ENCODE measurements around the gene UNCX. TPM values are rescaled to one million over a fixed set of nuclear protein-coding genes. Genes with fewer than 3 reads are reported as not detected.
"Not testable (repeated sequence)": the region's sequence is repeated elsewhere in the genome, so short reads cannot be mapped to it uniquely, and the experiment has no call there.

Gene UNCX
- polyA plus RNA-seq, 3 donors = 7.5 to 15.0 (median 13.5) TPM

GRCh38 chr7:1210321-1210978, 22.2 kb upstream of the UNCX start:
- DNase-seq = no peak

- no peak for DNase-seq
Observed at GRCh38 chr7:1210979-1211608, 21.6 kb upstream of the UNCX start.

GRCh38 chr7:1211611-1212010, 21.1 kb upstream of the UNCX start:
- DNase-seq = no peak

- DNase-seq = not testable (repeated sequence)
Observed at GRCh38 chr7:1212025-1212424, 20.6 kb upstream of the UNCX start.

GRCh38 chr7:1214516-1214915, 18.2 kb upstream of the UNCX start:
- DNase-seq = no peak

GRCh38 chr7:1218541-1219165, 14.0 kb upstream of the UNCX start:
- no peak for DNase-seq

- DNase-seq = no peak
Observed at GRCh38 chr7:1219498-1219897, 13.2 kb upstream of the UNCX start.

GRCh38 chr7:1220000-1220726, 12.5 kb upstream of the UNCX start:
- DNase-seq = no peak

- no peak for DNase-seq
Observed at GRCh38 chr7:1220977-1221745, 11.5 kb upstream of the UNCX start.

GRCh38 chr7:1223196-1223981, 9.3 kb upstream of the UNCX start:
- DNase-seq = peak; percentile 14

GRCh38 chr7:1224086-1224716, 8.5 kb upstream of the UNCX start:
- peak; percentile 69 for DNase-seq

GRCh38 chr7:1225030-1225429, 7.6 kb upstream of the UNCX start:
- no peak for DNase-seq

- DNase-seq = peak; percentile 33
Observed at GRCh38 chr7:1225441-1226185, 7.1 kb upstream of the UNCX start.

- DNase-seq = peak; percentile 16
Observed at GRCh38 chr7:1226186-1226901, 6.3 kb upstream of the UNCX start.

GRCh38 chr7:1227071-1227804, 5.4 kb upstream of the UNCX start:
- no peak for DNase-seq

- DNase-seq = peak; percentile 21
Observed at GRCh38 chr7:1227814-1228544, 4.7 kb upstream of the UNCX start.

GRCh38 chr7:1228545-1229201, 4.0 kb upstream of the UNCX start:
- DNase-seq = peak; percentile 12
